Mesodermal cell (in vitro differentiated cells): ENCODE measurements around the gene MEP1A. TPM values are rescaled to one million over a fixed set of nuclear protein-coding genes. Genes with fewer than 3 reads are reported as not detected.
"Not testable (repeated sequence)": the region's sequence is repeated elsewhere in the genome, so short reads cannot be mapped to it uniquely, and the experiment has no call there.

Experiments
- H3K27ac ChIP-seq: 2 replicates; pipeline ENCODE4 v1.7.0; 2013; ENCODE audit warnings: mild to moderate bottlenecking, low read depth, low read length, moderate library complexity; ENCODE audit not compliant: severe bottlenecking
- H3K36me3 ChIP-seq: 2 replicates; pipeline ENCODE4 v1.7.1; 2013; ENCODE audit warnings: mild to moderate bottlenecking, low read length, moderate library complexity; ENCODE audit not compliant: control insufficient read depth, insufficient read depth
- H3K4me1 ChIP-seq: one replicate; pipeline ENCODE4 v1.7.1; 2013; ENCODE audit warnings: mild to moderate bottlenecking, low read length; ENCODE audit not compliant: insufficient read depth, control insufficient read depth, poor library complexity, severe bottlenecking
- H3K4me3 ChIP-seq: 2 replicates; pipeline ENCODE4 v1.7.0; 2013; ENCODE audit warnings: low read length, control low read depth, mild to moderate bottlenecking; ENCODE audit not compliant: insufficient read depth, poor library complexity, severe bottlenecking; ENCODE audit errors: extremely low read depth
- H3K9me3 ChIP-seq: 2 replicates; pipeline ENCODE4 v1.7.1; 2013; ENCODE audit warnings: mild to moderate bottlenecking, low read length, moderate library complexity; ENCODE audit not compliant: control insufficient read depth
- WGBS, 2 experiments: methylation state at CpG; one replicate each; pipeline ENCODE4 v1.1.5; 2013; ENCODE audit warnings: missing lambda C conversion rate in 2 of 2; ENCODE audit not compliant: insufficient coverage in 2 of 2; 5-methylcytosine and 5-hydroxymethylcytosine counted together
- polyA plus RNA-seq, 2 experiments: library from polyadenylated mRNA; stranded (reverse); fragments of 50-300 nt; gene quantifications; one replicate each; pipeline ENCODE4 v1.2.3, GENCODE V29; 2013

Gene MEP1A, protein sequence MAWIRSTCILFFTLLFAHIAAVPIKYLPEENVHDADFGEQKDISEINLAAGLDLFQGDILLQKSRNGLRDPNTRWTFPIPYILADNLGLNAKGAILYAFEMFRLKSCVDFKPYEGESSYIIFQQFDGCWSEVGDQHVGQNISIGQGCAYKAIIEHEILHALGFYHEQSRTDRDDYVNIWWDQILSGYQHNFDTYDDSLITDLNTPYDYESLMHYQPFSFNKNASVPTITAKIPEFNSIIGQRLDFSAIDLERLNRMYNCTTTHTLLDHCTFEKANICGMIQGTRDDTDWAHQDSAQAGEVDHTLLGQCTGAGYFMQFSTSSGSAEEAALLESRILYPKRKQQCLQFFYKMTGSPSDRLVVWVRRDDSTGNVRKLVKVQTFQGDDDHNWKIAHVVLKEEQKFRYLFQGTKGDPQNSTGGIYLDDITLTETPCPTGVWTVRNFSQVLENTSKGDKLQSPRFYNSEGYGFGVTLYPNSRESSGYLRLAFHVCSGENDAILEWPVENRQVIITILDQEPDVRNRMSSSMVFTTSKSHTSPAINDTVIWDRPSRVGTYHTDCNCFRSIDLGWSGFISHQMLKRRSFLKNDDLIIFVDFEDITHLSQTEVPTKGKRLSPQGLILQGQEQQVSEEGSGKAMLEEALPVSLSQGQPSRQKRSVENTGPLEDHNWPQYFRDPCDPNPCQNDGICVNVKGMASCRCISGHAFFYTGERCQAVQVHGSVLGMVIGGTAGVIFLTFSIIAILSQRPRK
- 0.18 TPM for polyA plus RNA-seq (2013, experiment 1 of 2)
- not detected for polyA plus RNA-seq (2013, experiment 2 of 2)

DNA sequence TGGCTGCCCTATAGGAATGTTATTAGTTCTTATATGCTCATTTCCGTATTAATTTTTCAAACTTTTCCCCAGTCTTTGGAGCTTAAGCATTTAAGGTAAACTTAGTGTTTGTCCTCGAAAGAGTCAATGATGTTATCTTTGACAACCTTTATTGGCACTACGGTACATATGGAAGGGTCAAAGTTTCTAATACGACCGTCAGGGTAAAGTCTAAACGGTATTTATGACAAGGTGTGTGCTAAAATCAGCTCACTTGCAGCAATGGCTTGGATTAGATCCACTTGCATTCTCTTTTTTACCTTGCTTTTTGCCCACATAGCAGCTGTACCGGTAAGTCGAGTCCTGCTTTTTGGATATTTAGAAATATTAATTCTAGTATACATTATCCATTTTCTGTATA, at the start of gene MEP1A:
Gene MEP1A, plus strand, starts transcription at position 252 of the 400 bp plus-strand sequence. Its CDS starts 10 bp downstream, at position 262.
- WGBS, 2 experiments = 90 to 98% methylated on average over 4 to 5 of the region's 8 CpGs
- no peaks in the 10 kb centered on the region for H3K9me3 ChIP-seq
- no peak within 1 kb of the TSS for H3K27ac ChIP-seq
- no peaks in the 10 kb centered on the region for H3K36me3 ChIP-seq
- peaks cover 5% of the 10 kb centered on the region for H3K4me1 ChIP-seq
- H3K4me3 ChIP-seq = no peak within 1 kb of the TSS

DNA sequence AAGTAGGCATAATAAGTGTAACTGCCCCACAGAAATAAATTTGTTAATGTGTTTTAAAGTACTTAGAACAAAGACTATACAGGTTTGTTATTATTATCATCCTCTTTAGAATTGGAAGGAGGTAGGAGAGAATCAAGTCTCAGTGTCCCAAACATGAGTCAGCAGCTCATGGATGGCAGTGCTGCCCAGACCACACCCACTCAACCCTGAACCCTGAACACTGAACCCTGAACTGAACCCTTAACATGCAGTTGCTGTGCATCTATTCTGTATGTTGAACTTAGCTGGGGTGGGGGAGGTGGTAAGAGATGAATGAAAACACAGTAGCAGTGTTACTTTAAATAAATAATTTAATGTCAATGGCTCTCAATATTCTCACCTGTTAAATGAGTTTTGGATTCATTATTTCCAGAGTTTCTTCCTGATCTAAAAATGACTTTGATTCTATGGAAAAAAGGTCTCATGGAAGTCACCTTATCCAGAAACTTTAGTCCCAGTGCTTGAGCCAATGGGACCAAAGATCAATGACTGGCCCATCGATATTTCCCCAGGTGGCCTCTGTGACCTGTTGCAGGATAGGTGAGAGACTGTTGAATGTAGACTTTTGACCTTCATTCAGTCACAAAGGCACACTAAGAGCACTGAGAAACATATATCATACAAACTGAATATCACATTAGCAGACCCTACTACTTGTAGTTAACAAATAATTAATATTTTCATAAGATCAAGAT, 49.6 kb upstream of the MEP1A start:
- Histone ChIP-seq H3K27ac (no peak overlapping the region), H3K4me1 (no peaks in the 10 kb centered on the region), H3K9me3 (no peaks in the 10 kb centered on the region), H3K4me3 (no peak overlapping the region), H3K36me3 (no peaks in the 10 kb centered on the region)
- WGBS, 2 experiments = 100% methylated on average over 1 of the region's 1 CpG; no CpG with 5 or more reads in 1 of the 2 experiments

DNA sequence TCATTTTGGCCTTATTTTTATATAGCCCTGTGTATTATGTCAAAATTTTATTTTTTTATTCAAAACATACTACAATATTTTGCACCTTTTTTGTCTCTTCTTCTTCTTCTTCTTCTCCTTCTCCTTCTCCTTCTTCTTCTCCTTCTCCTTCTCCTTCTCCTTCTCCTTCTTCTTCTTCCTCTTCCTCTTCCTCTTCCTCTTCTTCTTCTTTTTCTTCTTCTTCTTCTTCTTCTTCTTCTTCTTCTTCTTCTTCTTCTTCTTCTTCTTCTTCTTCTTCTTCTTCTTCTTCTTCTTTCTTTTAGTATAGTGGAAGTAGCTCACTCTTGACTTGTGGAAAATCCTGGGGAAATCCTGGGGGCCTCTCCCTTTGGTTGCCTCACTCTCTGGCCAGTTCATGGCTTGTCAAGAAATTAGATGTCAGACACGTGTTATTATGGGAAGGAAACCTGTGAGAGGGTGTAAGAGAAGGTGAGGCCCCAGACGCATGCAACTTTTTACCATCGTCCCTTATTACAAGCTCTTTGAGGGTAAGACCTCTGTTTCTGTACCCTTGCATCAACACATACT, 48.9 kb upstream of the MEP1A start:
- H3K4me1 ChIP-seq, H3K9me3 ChIP-seq, H3K27ac ChIP-seq, H3K36me3 ChIP-seq, H3K4me3 ChIP-seq: not testable (repeated sequence)
- WGBS, 2 experiments = no CpG with 5 or more reads among the region's 3 CpGs

DNA sequence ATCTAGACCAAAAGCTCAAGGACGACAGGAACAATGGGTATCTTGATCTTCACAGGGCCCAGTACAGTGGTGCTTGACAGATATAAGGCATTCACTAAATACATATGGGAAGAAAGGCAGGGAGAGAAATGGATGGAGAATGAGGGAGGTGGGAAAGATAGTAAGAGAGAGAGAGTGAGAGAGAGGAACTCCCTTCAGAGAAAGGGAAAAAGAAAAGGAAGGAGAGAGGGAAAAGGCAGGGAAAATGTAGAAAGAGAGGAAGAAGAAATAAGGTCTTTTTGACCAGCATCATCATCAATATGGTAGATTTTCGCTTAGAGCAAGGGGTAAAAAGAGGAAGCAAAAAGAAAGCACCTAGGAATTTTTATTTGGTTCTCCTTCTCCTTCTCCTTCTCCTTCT, 47.2 kb upstream of the MEP1A start:
- Histone ChIP-seq H3K27ac (no peak overlapping the region), H3K36me3 (no peaks in the 10 kb centered on the region), H3K9me3 (no peaks in the 10 kb centered on the region), H3K4me1 (no peaks in the 10 kb centered on the region), H3K4me3 (no peak overlapping the region)
- WGBS, 2 experiments = 83% methylated on average over 1 of the region's 2 CpGs; no CpG with 5 or more reads in 1 of the 2 experiments

DNA sequence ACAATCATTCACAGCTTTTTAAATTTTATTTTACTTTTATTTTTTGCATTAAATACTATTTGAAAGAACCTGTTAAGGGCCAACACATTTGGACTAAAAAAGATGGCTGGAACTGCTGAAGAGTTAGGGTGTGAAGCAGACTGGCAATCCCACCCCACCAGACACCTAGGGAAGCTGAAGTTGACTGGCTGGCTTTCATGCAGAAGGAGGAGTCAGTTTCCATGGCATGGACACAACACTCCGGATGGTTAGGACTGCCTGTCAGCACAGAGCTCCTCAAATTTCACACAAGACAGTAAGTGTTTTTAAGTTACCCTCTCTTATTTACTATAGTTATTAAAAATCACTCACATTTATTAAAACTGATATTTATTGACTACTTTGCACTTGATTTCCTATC, 46.5 kb upstream of the MEP1A start, which contains the start of gene ANKRD66:
Gene ANKRD66, plus strand, starts transcription at position 238 of the 400 bp plus-strand sequence. CDS start 5,016 bp downstream, outside the sequence.
- Histone ChIP-seq H3K4me3 (no peak within 1 kb of the TSS), H3K9me3 (no peaks in the 10 kb centered on the region), H3K27ac (no peak within 1 kb of the TSS), H3K4me1 (no peaks in the 10 kb centered on the region), H3K36me3 (no peaks in the 10 kb centered on the region)
- WGBS, 2 experiments = 20% methylated on average over 1 of the region's 1 CpG; no CpG with 5 or more reads in 1 of the 2 experiments

DNA sequence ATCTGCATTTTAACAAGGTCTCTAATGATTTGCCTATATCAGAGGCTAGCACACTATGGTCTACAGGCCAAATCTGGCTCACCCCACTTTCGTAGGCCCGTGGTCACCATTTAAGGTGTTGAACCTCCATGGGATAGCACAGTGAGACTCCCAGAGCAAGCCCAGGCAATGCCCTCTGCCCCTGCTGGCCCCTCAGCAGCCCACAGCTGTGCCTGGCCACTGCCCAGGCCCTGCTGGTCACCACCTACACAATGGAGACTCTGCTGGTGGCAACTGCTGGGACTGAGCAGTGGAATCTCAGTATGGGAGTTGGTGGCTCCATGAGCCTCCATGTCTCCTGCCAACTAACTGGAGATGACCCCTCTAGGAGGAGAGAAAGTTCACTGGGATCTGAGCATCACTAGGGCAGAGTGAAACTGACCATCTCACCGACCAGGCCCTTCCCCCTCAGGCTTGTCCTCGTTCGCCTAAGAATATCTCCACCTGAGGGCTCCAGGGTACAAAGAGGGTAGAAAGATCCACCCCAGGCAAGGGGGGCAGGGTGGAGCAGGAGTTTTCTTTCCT, 44.2 kb upstream of the MEP1A start:
- Histone ChIP-seq H3K36me3 (no peaks in the 10 kb centered on the region), H3K27ac (no peak overlapping the region), H3K9me3 (no peaks in the 10 kb centered on the region), H3K4me3 (no peak overlapping the region), H3K4me1 (no peaks in the 10 kb centered on the region)
- 86 to 98% methylated on average over 5 of the region's 5 CpGs for WGBS, 2 experiments

DNA sequence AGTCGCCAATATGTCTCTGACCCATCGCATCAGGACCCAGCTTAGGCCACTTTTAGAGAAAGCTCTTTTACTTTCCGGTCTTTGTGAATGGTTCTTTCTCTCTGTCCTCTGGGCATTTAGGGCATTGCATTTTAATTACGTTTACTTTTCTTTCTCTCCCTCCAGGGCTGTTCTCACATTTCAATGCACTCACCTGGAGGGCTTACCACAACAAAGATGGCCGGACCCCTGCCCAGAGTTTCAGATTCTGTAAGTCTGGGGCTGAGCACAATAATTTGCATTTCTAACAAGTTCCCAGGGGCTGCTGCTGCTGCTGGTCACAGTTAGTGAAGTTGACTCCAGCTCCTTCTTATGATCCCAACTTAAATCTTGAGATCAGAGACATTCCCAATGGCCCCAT, 43.5 kb upstream of the MEP1A start:
- H3K36me3 ChIP-seq = no peaks in the 10 kb centered on the region
- 62 to 76% methylated on average over 3 to 5 of the region's 5 CpGs for WGBS, 2 experiments
- H3K27ac ChIP-seq = no peak overlapping the region

DNA sequence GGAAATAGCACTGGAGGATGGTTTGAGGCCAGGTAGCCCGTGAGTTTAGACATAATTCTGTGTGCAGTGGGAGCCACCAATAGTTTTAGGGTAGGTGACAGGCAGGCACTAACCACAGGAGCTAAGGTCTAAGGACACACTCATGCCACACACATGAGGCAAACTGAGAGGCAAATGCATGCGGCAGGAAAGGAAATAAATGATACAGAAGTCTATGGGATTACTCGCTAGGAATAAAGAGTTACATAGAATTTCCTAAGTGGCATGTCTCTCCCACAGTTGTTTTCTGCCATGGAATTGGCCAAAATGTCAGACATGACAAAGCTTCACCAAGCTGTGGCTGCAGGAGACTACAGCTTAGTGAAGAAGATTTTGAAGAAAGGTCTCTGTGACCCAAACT, 41.5 kb upstream of the MEP1A start:
- WGBS, 2 experiments = 77 to 95% methylated on average over 2 to 3 of the region's 3 CpGs
- Histone ChIP-seq H3K4me1 (peaks cover 3% of the 10 kb centered on the region), H3K27ac (no peak overlapping the region), H3K36me3 (no peaks in the 10 kb centered on the region), H3K4me3 (no peak overlapping the region), H3K9me3 (no peaks in the 10 kb centered on the region)

More for the DNA sequence above, 43.5 kb upstream of the MEP1A start:
- Histone ChIP-seq H3K9me3 (no peaks in the 10 kb centered on the region), H3K4me1 (no peaks in the 10 kb centered on the region), H3K4me3 (no peak overlapping the region)

DNA sequence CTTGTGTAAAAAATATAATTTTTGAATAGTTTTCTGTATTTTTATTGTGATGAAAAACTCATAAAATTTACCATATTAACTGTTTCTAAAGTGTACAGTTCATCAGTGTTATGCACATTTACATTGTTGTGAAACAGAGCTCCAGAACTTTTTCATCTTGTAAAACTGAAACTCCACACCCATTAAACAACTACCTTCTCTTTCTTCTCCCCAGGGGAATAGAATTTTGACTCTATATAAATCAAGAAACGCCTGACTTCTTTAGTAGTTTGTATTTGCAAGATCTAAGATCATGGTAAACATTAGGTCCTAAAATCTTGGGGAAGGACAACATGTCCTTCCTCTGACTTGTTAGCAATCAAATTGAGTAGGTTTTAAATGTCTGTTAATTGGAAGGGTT, 37.3 kb upstream of the MEP1A start:
- Histone ChIP-seq H3K36me3 (no peaks in the 10 kb centered on the region), H3K4me3 (no peak overlapping the region), H3K27ac (no peak overlapping the region), H3K9me3 (no peaks in the 10 kb centered on the region), H3K4me1 (peaks cover 6% of the 10 kb centered on the region)
- no CpG with 5 or more reads among the region's 1 CpG for WGBS, 2 experiments
